ENCODE data around the gene SIGLEC1.

The SIGLEC1 gene

DNA sequence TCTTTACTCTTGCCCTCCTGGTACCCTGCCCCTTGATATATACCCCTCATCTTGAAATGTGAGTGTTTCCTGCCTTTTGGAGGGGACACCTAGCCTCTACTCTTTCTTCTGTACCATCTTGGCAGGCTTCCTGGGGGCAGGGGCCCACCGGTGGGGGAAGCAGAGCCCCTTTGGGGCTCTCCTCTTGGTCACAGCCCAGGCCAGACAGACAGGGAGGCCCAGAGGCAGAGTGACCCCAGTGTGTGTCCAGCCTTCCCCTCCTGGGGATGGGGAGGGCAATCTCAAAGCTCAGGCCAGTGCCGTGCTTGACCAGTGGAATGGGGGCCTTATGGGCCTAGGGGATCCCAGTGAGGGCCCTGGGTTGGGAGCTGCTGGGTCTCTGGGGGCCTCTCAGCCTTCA lies 34.2 kb downstream of the SIGLEC1 start:
- Histone ChIP-seq H3K4me3 (ENCODE audit: low read length) (no peak overlapping the region), H3K9ac (ENCODE audit: low read length) (no peak overlapping the region), H3K9me3 (ENCODE audit: control insufficient read depth, low read length) (no peaks in the 10 kb centered on the region), H3K27me3 (ENCODE audit: control insufficient read depth, insufficient read depth, low read length) (peaks cover 59% of the 10 kb centered on the region), H3K4me1 (ENCODE audit: control insufficient read depth, insufficient read depth, low read length) (peaks cover 8% of the 10 kb centered on the region), H3K36me3 (ENCODE audit: control insufficient read depth, insufficient read depth, low read length) (no peaks in the 10 kb centered on the region)

DNA sequence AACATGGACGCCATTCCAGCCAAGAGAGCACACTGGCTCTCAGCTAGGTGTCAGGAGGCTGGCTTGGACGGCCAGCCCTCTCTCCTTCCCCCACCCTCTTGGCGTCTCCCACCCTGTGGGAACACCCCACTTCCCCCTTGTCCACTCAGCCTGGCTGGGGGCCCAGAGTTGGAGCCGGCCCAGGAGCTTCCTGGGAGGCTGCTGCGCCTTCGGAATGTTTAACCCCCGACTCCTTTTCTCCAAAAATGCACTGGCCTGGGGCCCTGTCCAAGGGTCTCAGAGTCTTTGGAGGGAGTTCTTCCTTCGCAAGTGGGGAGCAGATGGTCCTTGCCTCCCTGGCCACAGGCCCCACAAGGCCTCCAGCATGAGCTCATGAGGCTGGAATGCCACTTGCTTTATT lies 34.7 kb downstream of the SIGLEC1 start:
- Histone ChIP-seq H3K27me3 (ENCODE audit: control insufficient read depth, insufficient read depth, low read length) (peaks cover 63% of the 10 kb centered on the region), H3K4me3 (ENCODE audit: low read length) (no peak overlapping the region), H3K9me3 (ENCODE audit: control insufficient read depth, low read length) (no peaks in the 10 kb centered on the region), H3K36me3 (ENCODE audit: control insufficient read depth, insufficient read depth, low read length) (no peaks in the 10 kb centered on the region), H3K4me1 (ENCODE audit: control insufficient read depth, insufficient read depth, low read length) (peaks cover 8% of the 10 kb centered on the region), H3K9ac (ENCODE audit: low read length) (no peak overlapping the region)

GRCh38 chr20:3674995-3675900 lies 37.2 kb downstream of the SIGLEC1 start:
- peaks cover 8% of the 10 kb centered on the region for H3K4me1 ChIP-seq (ENCODE audit: control insufficient read depth, insufficient read depth, low read length)
- peaks cover 57% of the 10 kb centered on the region for H3K27me3 ChIP-seq (ENCODE audit: control insufficient read depth, insufficient read depth, low read length)
- H3K36me3 ChIP-seq (ENCODE audit: control insufficient read depth, insufficient read depth, low read length): no peaks in the 10 kb centered on the region
- H3K9me3 ChIP-seq (ENCODE audit: control insufficient read depth, low read length): no peaks in the 10 kb centered on the region
- H3K4me3 ChIP-seq (ENCODE audit: low read length): no peak overlapping the region
- H3K9ac ChIP-seq (ENCODE audit: low read length): no peak overlapping the region

- H3K27me3 ChIP-seq (ENCODE audit: control insufficient read depth, insufficient read depth, low read length): peaks cover 53% of the 10 kb centered on the region
- no peak overlapping the region for H3K9ac ChIP-seq (ENCODE audit: low read length)
- H3K36me3 ChIP-seq (ENCODE audit: control insufficient read depth, insufficient read depth, low read length): no peaks in the 10 kb centered on the region
- H3K4me1 ChIP-seq (ENCODE audit: control insufficient read depth, insufficient read depth, low read length): peaks cover 7% of the 10 kb centered on the region
- no peaks in the 10 kb centered on the region for H3K9me3 ChIP-seq (ENCODE audit: control insufficient read depth, low read length)
- no peak overlapping the region for H3K4me3 ChIP-seq (ENCODE audit: low read length)
Observed at GRCh38 chr20:3674447-3674846, 38.0 kb downstream of the SIGLEC1 start.

GRCh38 chr20:3673221-3674070 lies 39.0 kb downstream of the SIGLEC1 start:
- peaks cover 4% of the 10 kb centered on the region for H3K4me1 ChIP-seq (ENCODE audit: control insufficient read depth, insufficient read depth, low read length)
- no peak overlapping the region for H3K9ac ChIP-seq (ENCODE audit: low read length)
- no peaks in the 10 kb centered on the region for H3K9me3 ChIP-seq (ENCODE audit: control insufficient read depth, low read length)
- H3K4me3 ChIP-seq (ENCODE audit: low read length): no peak overlapping the region
- H3K27me3 ChIP-seq (ENCODE audit: control insufficient read depth, insufficient read depth, low read length): peaks cover 53% of the 10 kb centered on the region
- no peaks in the 10 kb centered on the region for H3K36me3 ChIP-seq (ENCODE audit: control insufficient read depth, insufficient read depth, low read length)

- H3K4me3 ChIP-seq (ENCODE audit: low read length): no peak overlapping the region
- no peak overlapping the region for H3K9ac ChIP-seq (ENCODE audit: low read length)
- H3K27me3 ChIP-seq (ENCODE audit: control insufficient read depth, insufficient read depth, low read length): peaks cover 53% of the 10 kb centered on the region
- no peaks in the 10 kb centered on the region for H3K36me3 ChIP-seq (ENCODE audit: control insufficient read depth, insufficient read depth, low read length)
- no peaks in the 10 kb centered on the region for H3K9me3 ChIP-seq (ENCODE audit: control insufficient read depth, low read length)
- H3K4me1 ChIP-seq (ENCODE audit: control insufficient read depth, insufficient read depth, low read length): peaks cover 4% of the 10 kb centered on the region
Observed at GRCh38 chr20:3672547-3673171, 39.7 kb downstream of the SIGLEC1 start.

- H3K4me3 ChIP-seq (ENCODE audit: low read length): no peak overlapping the region
- H3K27me3 ChIP-seq (ENCODE audit: control insufficient read depth, insufficient read depth, low read length): peaks cover 51% of the 10 kb centered on the region
- H3K9ac ChIP-seq (ENCODE audit: low read length): no peak overlapping the region
- H3K9me3 ChIP-seq (ENCODE audit: control insufficient read depth, low read length): no peaks in the 10 kb centered on the region
- no peaks in the 10 kb centered on the region for H3K36me3 ChIP-seq (ENCODE audit: control insufficient read depth, insufficient read depth, low read length)
- peaks cover 4% of the 10 kb centered on the region for H3K4me1 ChIP-seq (ENCODE audit: control insufficient read depth, insufficient read depth, low read length)
Observed at GRCh38 chr20:3671986-3672546, 40.3 kb downstream of the SIGLEC1 start.

DNA sequence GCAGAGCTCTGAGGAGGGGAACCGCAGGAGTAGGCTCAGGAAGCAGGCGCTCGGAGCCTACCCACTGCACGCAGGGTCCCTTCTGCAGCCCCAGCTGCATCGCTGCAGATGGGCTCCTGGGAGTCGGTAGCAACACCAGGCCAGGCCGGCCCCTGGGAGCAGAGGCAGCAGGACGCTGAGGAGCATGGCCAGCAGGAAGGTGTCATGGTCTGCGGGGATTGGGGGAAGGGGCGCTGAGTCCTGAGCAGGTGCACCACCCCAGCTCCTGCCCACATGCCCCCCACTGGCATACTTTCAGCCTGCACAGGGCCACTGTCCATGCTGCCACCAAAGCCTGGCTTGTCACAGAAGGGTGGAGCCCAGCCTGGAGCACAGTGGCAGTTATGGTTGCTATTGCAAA lies 41.5 kb downstream of the SIGLEC1 start:
- Histone ChIP-seq H3K27me3 (ENCODE audit: control insufficient read depth, insufficient read depth, low read length) (peaks cover 47% of the 10 kb centered on the region), H3K4me3 (ENCODE audit: low read length) (no peak overlapping the region), H3K36me3 (ENCODE audit: control insufficient read depth, insufficient read depth, low read length) (no peaks in the 10 kb centered on the region), H3K9ac (ENCODE audit: low read length) (no peak overlapping the region), H3K9me3 (ENCODE audit: control insufficient read depth, low read length) (no peaks in the 10 kb centered on the region), H3K4me1 (ENCODE audit: control insufficient read depth, insufficient read depth, low read length) (peaks cover 4% of the 10 kb centered on the region)

- Histone ChIP-seq H3K9ac (ENCODE audit: low read length) (no peak overlapping the region), H3K9me3 (ENCODE audit: control insufficient read depth, low read length) (no peaks in the 10 kb centered on the region), H3K36me3 (ENCODE audit: control insufficient read depth, insufficient read depth, low read length) (no peaks in the 10 kb centered on the region), H3K4me3 (ENCODE audit: low read length) (no peak overlapping the region), H3K27me3 (ENCODE audit: control insufficient read depth, insufficient read depth, low read length) (peaks cover 43% of the 10 kb centered on the region), H3K4me1 (ENCODE audit: control insufficient read depth, insufficient read depth, low read length) (peaks cover 6% of the 10 kb centered on the region)
Observed at GRCh38 chr20:3670511-3670910, 41.9 kb downstream of the SIGLEC1 start.

DNA sequence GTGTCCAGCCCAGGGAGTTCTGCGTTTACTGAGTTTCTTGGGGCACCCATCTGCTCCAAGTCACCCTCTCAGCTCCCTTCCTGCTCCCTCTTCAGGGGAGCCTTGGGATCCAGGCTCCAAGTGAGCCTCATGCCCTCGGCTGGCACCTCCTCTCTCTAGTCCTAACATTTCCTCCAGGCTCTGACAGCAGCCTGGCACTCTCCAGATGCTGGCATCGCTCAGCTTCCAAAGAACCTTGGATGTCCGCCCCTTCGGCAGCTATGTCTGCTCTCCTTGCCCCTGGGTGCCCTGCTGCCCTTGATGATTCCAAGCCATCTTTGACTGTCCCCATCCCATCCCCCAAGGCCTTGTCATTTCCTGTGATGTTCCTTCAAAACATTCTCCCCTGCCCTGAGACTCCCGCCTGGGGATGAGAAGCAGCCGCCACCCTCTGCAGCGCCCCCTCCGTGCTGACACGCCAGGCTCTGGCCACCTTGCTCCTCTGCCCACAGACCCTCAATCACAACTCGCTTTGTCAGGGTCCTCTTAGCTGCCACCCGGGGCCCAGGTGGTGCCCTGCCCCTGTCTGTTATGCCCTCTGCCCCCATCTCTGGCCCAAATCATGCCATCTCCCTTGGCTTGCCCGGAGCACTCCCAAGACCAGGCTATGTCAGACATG lies 42.6 kb downstream of the SIGLEC1 start:
- peaks cover 36% of the 10 kb centered on the region for H3K27me3 ChIP-seq (ENCODE audit: control insufficient read depth, insufficient read depth, low read length)
- H3K9me3 ChIP-seq (ENCODE audit: control insufficient read depth, low read length): no peaks in the 10 kb centered on the region
- H3K4me1 ChIP-seq (ENCODE audit: control insufficient read depth, insufficient read depth, low read length): peaks cover 6% of the 10 kb centered on the region
- H3K9ac ChIP-seq (ENCODE audit: low read length): no peak overlapping the region
- H3K36me3 ChIP-seq (ENCODE audit: control insufficient read depth, insufficient read depth, low read length): no peaks in the 10 kb centered on the region
- no peak overlapping the region for H3K4me3 ChIP-seq (ENCODE audit: low read length)

DNA sequence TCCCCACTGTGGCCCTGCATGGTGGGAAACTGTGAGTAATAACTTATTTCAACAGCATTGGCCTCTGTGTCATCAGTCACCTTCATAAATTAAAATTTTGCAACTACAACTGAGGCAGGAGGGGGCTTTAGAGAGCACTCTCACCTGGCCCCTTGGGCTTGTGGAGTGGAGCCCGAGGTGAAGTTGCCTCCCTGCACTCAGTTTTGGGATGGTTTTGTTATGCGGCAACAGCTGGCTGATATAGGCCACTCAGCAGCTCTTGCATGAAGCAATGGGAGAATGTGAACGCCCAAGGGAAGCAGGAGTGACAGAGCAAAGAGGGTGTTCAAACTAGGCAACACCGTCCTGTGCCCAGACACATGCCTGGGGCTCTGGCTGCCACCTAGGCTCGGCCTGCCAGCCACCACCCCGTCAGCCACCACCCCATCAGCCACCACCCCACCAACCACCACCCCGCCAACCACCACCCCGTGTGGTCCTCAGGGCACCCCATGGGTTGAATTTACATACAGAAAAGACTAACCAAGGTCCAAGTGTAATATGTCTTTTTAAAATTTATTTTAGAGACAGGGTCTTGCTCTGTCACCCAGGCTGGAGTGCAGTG lies 44.9 kb downstream of the SIGLEC1 start:
- Histone ChIP-seq H3K27me3 (ENCODE audit: control insufficient read depth, insufficient read depth, low read length) (peaks cover 22% of the 10 kb centered on the region), H3K4me3 (ENCODE audit: low read length) (no peak overlapping the region), H3K36me3 (ENCODE audit: control insufficient read depth, insufficient read depth, low read length) (no peaks in the 10 kb centered on the region), H3K9ac (ENCODE audit: low read length) (no peak overlapping the region), H3K4me1 (ENCODE audit: control insufficient read depth, insufficient read depth, low read length) (peaks cover 6% of the 10 kb centered on the region), H3K9me3 (ENCODE audit: control insufficient read depth, low read length) (no peaks in the 10 kb centered on the region)
